ENCODE results near the gene TMEM203. TPM values are rescaled to one million over a fixed set of nuclear protein-coding genes. Genes with fewer than 3 reads are reported as not detected.

The TMEM203 gene
- total and polyA plus RNA-seq, 2 of the 13 experiments (the other 11 are each of a cell fraction or from before 2014, with no cell fraction given) = 23.4 to 36.7 TPM

DNA sequence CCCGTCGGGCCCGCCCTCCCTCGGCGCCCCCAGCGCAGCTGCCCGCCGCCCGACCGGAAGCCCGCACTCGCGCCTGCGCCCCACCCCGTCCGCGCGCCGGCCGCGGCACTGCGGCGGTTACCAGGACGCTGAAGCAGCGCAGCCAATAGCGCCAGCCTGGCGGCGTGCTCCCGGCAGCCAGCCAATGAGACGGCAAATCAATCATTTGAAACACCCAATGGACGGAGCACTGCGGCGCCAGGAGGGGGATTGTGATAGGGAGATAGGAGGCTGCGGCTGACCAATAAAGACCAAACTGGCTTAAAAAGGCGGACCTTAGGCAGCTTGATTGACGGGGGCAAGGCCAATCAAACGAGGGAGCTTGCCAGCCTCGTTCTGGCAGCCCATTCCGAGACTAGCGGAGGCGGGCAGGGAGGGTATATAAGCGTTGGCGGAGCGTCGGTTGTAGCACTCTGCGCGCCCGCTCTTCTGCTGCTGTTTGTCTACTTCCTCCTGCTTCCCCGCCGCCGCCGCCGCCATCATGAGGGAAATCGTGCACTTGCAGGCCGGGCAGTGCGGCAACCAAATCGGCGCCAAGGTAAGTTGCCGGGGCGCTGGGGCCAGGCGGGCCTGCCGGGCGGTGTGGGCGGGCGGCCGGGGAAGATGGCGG is 35.5 kb upstream of the TMEM203 start, which contains the start of gene TUBB4B (continued):
- TF ChIP-seq ZBTB40 (IDR thresholded peaks at IDR 0.05) = no peak
- TF ChIP-seq ZBTB40 (CRISPR knock-in tag; IDR thresholded peaks at IDR 0.05) = peak; percentile 33; the same call in 1 of the 2 replicates
- 0 out of 2 replicates have a peak, but pooled peaks have one; percentile 26 for TF ChIP-seq MIER3 (CRISPR knock-in tag; IDR thresholded peaks at IDR 0.05; ENCODE audit: borderline replicate concordance)
- 0 out of 2 replicates have a peak, but pooled peaks have one; percentile 62 for TF ChIP-seq ZNF256 (CRISPR knock-in tag; conservative IDR thresholded peaks at IDR 0.05)
- peak; percentile 87 for TF ChIP-seq RBFOX2 (IDR thresholded peaks at IDR 0.05; ENCODE audit: low read depth, low read length)
- 0 out of 2 replicates have a peak, but pooled peaks have one; percentile 26 for TF ChIP-seq MXD3 (CRISPR knock-in tag; IDR thresholded peaks at IDR 0.05)
- peak; percentile 81 for TF ChIP-seq RBM22 (optimal IDR thresholded peaks at IDR 0.05; ENCODE audit: low read length)
- TF ChIP-seq, protein P1, sequence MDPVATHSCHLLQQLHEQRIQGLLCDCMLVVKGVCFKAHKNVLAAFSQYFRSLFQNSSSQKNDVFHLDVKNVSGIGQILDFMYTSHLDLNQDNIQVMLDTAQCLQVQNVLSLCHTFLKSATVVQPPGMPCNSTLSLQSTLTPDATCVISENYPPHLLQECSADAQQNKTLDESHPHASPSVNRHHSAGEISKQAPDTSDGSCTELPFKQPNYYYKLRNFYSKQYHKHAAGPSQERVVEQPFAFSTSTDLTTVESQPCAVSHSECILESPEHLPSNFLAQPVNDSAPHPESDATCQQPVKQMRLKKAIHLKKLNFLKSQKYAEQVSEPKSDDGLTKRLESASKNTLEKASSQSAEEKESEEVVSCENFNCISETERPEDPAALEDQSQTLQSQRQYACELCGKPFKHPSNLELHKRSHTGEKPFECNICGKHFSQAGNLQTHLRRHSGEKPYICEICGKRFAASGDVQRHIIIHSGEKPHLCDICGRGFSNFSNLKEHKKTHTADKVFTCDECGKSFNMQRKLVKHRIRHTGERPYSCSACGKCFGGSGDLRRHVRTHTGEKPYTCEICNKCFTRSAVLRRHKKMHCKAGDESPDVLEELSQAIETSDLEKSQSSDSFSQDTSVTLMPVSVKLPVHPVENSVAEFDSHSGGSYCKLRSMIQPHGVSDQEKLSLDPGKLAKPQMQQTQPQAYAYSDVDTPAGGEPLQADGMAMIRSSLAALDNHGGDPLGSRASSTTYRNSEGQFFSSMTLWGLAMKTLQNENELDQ (CRISPR knock-in tag; IDR thresholded peaks at IDR 0.05; ENCODE audit: borderline replicate concordance) = peak; percentile 84; the same call in 1 of the 2 replicates
- 0 out of 2 replicates have a peak, but pooled peaks have one; percentile 31 for TF ChIP-seq ZNF629 (CRISPR knock-in tag; conservative IDR thresholded peaks at IDR 0.05)
- no peak for TF ChIP-seq TOE1 (CRISPR knock-in tag; IDR thresholded peaks at IDR 0.05)
- TF ChIP-seq ATF7 (IDR thresholded peaks at IDR 0.05) = no peak
- no peak for TF ChIP-seq ATF7 (CRISPR knock-in tag; IDR thresholded peaks at IDR 0.05)
- no peak for TF ChIP-seq RBAK (CRISPR knock-in tag; IDR thresholded peaks at IDR 0.05)
- TF ChIP-seq MAFF (IDR thresholded peaks at IDR 0.05; ENCODE audit: low read depth, low read length) = no peak
- TF ChIP-seq, protein P2, sequence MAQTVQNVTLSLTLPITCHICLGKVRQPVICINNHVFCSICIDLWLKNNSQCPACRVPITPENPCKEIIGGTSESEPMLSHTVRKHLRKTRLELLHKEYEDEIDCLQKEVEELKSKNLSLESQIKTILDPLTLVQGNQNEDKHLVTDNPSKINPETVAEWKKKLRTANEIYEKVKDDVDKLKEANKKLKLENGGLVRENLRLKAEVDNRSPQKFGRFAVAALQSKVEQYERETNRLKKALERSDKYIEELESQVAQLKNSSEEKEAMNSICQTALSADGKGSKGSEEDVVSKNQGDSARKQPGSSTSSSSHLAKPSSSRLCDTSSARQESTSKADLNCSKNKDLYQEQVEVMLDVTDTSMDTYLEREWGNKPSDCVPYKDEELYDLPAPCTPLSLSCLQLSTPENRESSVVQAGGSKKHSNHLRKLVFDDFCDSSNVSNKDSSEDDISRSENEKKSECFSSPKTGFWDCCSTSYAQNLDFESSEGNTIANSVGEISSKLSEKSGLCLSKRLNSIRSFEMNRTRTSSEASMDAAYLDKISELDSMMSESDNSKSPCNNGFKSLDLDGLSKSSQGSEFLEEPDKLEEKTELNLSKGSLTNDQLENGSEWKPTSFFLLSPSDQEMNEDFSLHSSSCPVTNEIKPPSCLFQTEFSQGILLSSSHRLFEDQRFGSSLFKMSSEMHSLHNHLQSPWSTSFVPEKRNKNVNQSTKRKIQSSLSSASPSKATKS (CRISPR knock-in tag; IDR thresholded peaks at IDR 0.05) = no peak
- TF ChIP-seq ATF1 (CRISPR knock-in tag; IDR thresholded peaks at IDR 0.05) = no peak
